PC-9 (cell line): ENCODE results near the gene ATP2C2.

ENCODE experiments used
- EZH2 ChIP-seq: fragments of 200-600 bp; sonication (generic); IDR thresholded peaks from 2 replicates; pipeline ENCODE4 v1.8.0; 2017; ENCODE audit warnings: antibody characterized with exemption, low read depth
- TF ChIP-seq, protein P1 (sequence below): fragments of 200-600 bp; sonication (generic); conservative IDR thresholded peaks from 2 replicates; pipeline ENCODE4 v1.6.1; 2017; ENCODE audit warnings: mixed run types, antibody characterized with exemption, mild to moderate bottlenecking, moderate library complexity

DNA sequence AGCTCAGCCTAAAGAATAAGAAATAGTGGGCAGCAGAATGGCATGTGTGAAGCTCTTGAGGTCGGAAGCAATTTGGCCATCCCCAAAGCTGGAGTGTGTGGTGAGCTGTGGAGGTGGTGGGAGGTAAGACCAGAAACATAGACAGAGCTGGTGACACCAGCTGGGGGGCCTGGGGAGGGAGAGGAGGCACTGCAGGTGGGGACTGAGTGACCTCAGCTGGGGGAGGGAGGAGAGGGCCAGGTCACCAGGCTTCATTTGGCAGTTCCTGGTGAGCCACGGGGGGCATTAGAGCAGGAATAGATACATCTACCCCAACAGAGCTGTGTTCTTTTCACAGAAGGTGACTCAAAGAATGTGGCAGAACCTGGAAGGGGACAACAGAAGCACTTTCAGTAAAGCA, 41.8 kb upstream of the ATP2C2 start:
- TF ChIP-seq, protein P1, sequence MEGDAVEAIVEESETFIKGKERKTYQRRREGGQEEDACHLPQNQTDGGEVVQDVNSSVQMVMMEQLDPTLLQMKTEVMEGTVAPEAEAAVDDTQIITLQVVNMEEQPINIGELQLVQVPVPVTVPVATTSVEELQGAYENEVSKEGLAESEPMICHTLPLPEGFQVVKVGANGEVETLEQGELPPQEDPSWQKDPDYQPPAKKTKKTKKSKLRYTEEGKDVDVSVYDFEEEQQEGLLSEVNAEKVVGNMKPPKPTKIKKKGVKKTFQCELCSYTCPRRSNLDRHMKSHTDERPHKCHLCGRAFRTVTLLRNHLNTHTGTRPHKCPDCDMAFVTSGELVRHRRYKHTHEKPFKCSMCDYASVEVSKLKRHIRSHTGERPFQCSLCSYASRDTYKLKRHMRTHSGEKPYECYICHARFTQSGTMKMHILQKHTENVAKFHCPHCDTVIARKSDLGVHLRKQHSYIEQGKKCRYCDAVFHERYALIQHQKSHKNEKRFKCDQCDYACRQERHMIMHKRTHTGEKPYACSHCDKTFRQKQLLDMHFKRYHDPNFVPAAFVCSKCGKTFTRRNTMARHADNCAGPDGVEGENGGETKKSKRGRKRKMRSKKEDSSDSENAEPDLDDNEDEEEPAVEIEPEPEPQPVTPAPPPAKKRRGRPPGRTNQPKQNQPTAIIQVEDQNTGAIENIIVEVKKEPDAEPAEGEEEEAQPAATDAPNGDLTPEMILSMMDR: no peak
- TF ChIP-seq EZH2: no peak
